ENCODE data around the gene TMEM8B.

TMEM8B gene

DNA sequence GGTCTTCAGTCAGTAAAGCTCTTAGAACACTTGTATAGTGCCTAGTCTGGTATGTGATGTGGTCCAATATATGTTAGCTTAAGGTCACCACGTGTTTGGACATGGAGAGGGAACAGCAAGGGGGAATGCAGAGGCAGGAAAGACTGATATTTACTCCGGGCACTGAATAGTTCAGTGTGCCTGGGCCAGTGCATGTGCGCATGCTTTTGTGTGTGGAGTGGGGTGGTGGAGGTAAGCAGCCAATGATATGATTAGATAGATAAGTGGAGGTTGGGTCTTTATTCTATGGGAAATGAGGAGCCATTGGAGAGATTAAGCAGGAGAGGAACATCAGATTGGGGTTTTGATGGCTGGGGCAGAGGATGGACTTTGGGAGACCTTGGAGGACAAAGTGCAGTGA lies 27.2 kb downstream of the TMEM8B start:
- H3K79me2 ChIP-seq (ENCODE audit: control insufficient read depth, insufficient read depth, low read length, poor library complexity): no peaks in the 10 kb centered on the region
- H2BK120ac ChIP-seq (ENCODE audit: insufficient read depth, low read length, poor library complexity): no peak overlapping the region
- no peak overlapping the region for H3K4me2 ChIP-seq (ENCODE audit: low read length)
- no peak overlapping the region for H3K18ac ChIP-seq (ENCODE audit: low read length)
- no peak overlapping the region for H2AK5ac ChIP-seq (ENCODE audit: low read length)
- no peak overlapping the region for H3K27ac ChIP-seq (ENCODE audit: low read depth, low read length)
- no peak overlapping the region for H2BK12ac ChIP-seq (ENCODE audit: low read length)
- no peak overlapping the region for H4K91ac ChIP-seq (ENCODE audit: low read depth, low read length)
- no peaks in the 10 kb centered on the region for H3K27me3 ChIP-seq (ENCODE audit: insufficient read depth, low read length)
- no peak overlapping the region for H2BK5ac ChIP-seq (ENCODE audit: low read depth, low read length, poor library complexity)
- no peaks in the 10 kb centered on the region for H3K79me1 ChIP-seq (ENCODE audit: low read length)
- no peaks in the 10 kb centered on the region for H3K4me1 ChIP-seq (ENCODE audit: control insufficient read depth in 1 of 2, insufficient read depth in 2 of 2, low read length in 2 of 2)
- no CpG with 5 or more reads among the region's 3 CpGs for WGBS (ENCODE audit: extremely low coverage, insufficient coverage, insufficient read length)
- H3K14ac ChIP-seq (ENCODE audit: low read length): no peak overlapping the region
- no peak overlapping the region for H4K12ac ChIP-seq (ENCODE audit: low read depth, low read length)
- H3K4ac ChIP-seq (ENCODE audit: low read depth, low read length): no peak overlapping the region
- no peak overlapping the region for H3K4me3 ChIP-seq (ENCODE audit: low read depth, low read length)
- no peaks in the 10 kb centered on the region for H3K36me3 ChIP-seq (ENCODE audit: control insufficient read depth in 1 of 2, insufficient read depth in 2 of 2, low read length in 2 of 2)
- H3K23ac ChIP-seq (ENCODE audit: low read length): no peak overlapping the region
- no peak for DNase-seq
- no peak overlapping the region for H4K8ac ChIP-seq (ENCODE audit: low read depth, low read length)
- H3K9me3 ChIP-seq (ENCODE audit: insufficient read depth, low read depth, low read length): peaks cover under 1% of the 10 kb centered on the region
- no peak overlapping the region for H2AFZ ChIP-seq (ENCODE audit: insufficient read depth, low read length, poor library complexity)
- no peak overlapping the region for H3K9ac ChIP-seq (ENCODE audit: low read length)

DNA sequence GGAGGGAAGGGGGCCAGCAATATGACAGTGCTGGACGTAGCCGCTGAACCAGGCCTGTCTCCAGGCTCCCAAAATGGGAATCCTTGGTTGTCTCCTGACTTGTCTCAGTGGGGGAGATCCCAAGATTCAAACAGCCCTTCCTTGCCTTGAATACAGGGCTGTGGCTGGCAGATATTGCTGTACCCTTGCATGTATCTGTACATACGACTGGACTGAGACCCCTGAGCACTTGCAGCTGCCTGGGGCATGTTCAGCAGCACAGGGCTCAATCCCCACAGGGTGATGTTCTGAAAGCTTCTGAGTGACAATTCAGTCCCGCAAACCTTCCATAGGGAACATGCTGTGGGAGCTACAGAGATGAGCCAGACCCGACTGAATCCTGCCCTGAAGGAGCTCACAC lies 27.9 kb downstream of the TMEM8B start:
- H4K12ac ChIP-seq (ENCODE audit: low read depth, low read length): no peak overlapping the region

DNA sequence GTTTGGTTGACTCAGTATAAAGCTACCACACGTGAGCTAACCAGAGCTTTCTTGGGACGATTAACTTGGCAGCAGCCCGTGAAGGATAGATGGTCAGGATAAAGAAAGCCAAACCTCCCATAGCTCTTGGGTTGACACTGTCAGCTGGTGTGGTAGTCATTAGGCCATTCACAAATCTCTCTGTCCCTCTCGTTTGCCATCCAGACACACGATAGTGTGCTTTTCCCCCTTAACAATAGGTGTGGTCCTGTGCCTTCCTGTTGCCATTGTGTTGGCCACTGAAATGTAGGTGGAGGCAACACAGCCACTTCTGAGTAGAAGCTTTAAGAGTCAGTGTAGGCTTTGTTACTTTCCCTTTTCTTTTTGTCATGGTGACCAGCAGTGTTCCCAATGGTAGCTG lies 29.4 kb downstream of the TMEM8B start:
- H3K9ac ChIP-seq (ENCODE audit: low read length): no peak overlapping the region
- no peaks in the 10 kb centered on the region for H3K4me1 ChIP-seq (ENCODE audit: control insufficient read depth in 1 of 2, insufficient read depth in 2 of 2, low read length in 2 of 2)
- no peak overlapping the region for H2BK120ac ChIP-seq (ENCODE audit: insufficient read depth, low read length, poor library complexity)
- no peak overlapping the region for H2BK12ac ChIP-seq (ENCODE audit: low read length)
- H2AK5ac ChIP-seq (ENCODE audit: low read length): no peak overlapping the region
- DNase-seq: no peak
- WGBS (ENCODE audit: extremely low coverage, insufficient coverage, insufficient read length): no CpG with 5 or more reads among the region's 5 CpGs
- H2BK5ac ChIP-seq (ENCODE audit: low read depth, low read length, poor library complexity): no peak overlapping the region
- no peaks in the 10 kb centered on the region for H3K36me3 ChIP-seq (ENCODE audit: control insufficient read depth in 1 of 2, insufficient read depth in 2 of 2, low read length in 2 of 2)
- H3K79me1 ChIP-seq (ENCODE audit: low read length): no peaks in the 10 kb centered on the region
- no peak overlapping the region for H3K4me3 ChIP-seq (ENCODE audit: low read depth, low read length)
- no peak overlapping the region for H4K91ac ChIP-seq (ENCODE audit: low read depth, low read length)
- H3K27me3 ChIP-seq (ENCODE audit: insufficient read depth, low read length): no peaks in the 10 kb centered on the region
- H3K18ac ChIP-seq (ENCODE audit: low read length): no peak overlapping the region
- no peaks in the 10 kb centered on the region for H3K79me2 ChIP-seq (ENCODE audit: control insufficient read depth, insufficient read depth, low read length, poor library complexity)
- H3K4ac ChIP-seq (ENCODE audit: low read depth, low read length): no peak overlapping the region
- H4K12ac ChIP-seq (ENCODE audit: low read depth, low read length): no peak overlapping the region
- H3K27ac ChIP-seq (ENCODE audit: low read depth, low read length): no peak overlapping the region
- peaks cover 2% of the 10 kb centered on the region for H3K9me3 ChIP-seq (ENCODE audit: insufficient read depth, low read depth, low read length)
- no peak overlapping the region for H4K8ac ChIP-seq (ENCODE audit: low read depth, low read length)
- no peak overlapping the region for H3K23ac ChIP-seq (ENCODE audit: low read length)
- no peak overlapping the region for H3K4me2 ChIP-seq (ENCODE audit: low read length)
- H3K14ac ChIP-seq (ENCODE audit: low read length): no peak overlapping the region
- H2AFZ ChIP-seq (ENCODE audit: insufficient read depth, low read length, poor library complexity): no peak overlapping the region

More for the DNA sequence above, 27.9 kb downstream of the TMEM8B start:
- Histone ChIP-seq H3K4me2 (ENCODE audit: low read length) (no peak overlapping the region), H3K4ac (ENCODE audit: low read depth, low read length) (no peak overlapping the region), H2AK5ac (ENCODE audit: low read length) (no peak overlapping the region), H2AFZ (ENCODE audit: insufficient read depth, low read length, poor library complexity) (no peak overlapping the region), H3K36me3 (ENCODE audit: control insufficient read depth in 1 of 2, insufficient read depth in 2 of 2, low read length in 2 of 2) (no peaks in the 10 kb centered on the region), H3K79me2 (ENCODE audit: control insufficient read depth, insufficient read depth, low read length, poor library complexity) (no peaks in the 10 kb centered on the region), H3K9me3 (ENCODE audit: insufficient read depth, low read depth, low read length) (peaks cover 2% of the 10 kb centered on the region), H3K23ac (ENCODE audit: low read length) (no peak overlapping the region), H4K8ac (ENCODE audit: low read depth, low read length) (no peak overlapping the region), H3K14ac (ENCODE audit: low read length) (no peak overlapping the region), H3K4me3 (ENCODE audit: low read depth, low read length) (no peak overlapping the region), H3K27me3 (ENCODE audit: insufficient read depth, low read length) (no peaks in the 10 kb centered on the region), H3K18ac (ENCODE audit: low read length) (no peak overlapping the region), H2BK120ac (ENCODE audit: insufficient read depth, low read length, poor library complexity) (no peak overlapping the region), H2BK5ac (ENCODE audit: low read depth, low read length, poor library complexity) (no peak overlapping the region), H2BK12ac (ENCODE audit: low read length) (no peak overlapping the region), H3K4me1 (ENCODE audit: control insufficient read depth in 1 of 2, insufficient read depth in 2 of 2, low read length in 2 of 2) (no peaks in the 10 kb centered on the region), H3K9ac (ENCODE audit: low read length) (no peak overlapping the region), H4K91ac (ENCODE audit: low read depth, low read length) (no peak overlapping the region), H3K27ac (ENCODE audit: low read depth, low read length) (no peak overlapping the region), H3K79me1 (ENCODE audit: low read length) (no peaks in the 10 kb centered on the region)
- WGBS (ENCODE audit: extremely low coverage, insufficient coverage, insufficient read length): no CpG with 5 or more reads among the region's 5 CpGs
- DNase-seq: no peak

GRCh38 chr9:35859310-35859989 lies 30.4 kb downstream of the TMEM8B start:
- Histone ChIP-seq H2AFZ (ENCODE audit: insufficient read depth, low read length, poor library complexity) (no peak overlapping the region), H3K4ac (ENCODE audit: low read depth, low read length) (no peak overlapping the region), H3K23ac (ENCODE audit: low read length) (no peak overlapping the region), H2BK5ac (ENCODE audit: low read depth, low read length, poor library complexity) (no peak overlapping the region), H3K4me3 (ENCODE audit: low read depth, low read length) (no peak overlapping the region), H3K36me3 (ENCODE audit: control insufficient read depth in 1 of 2, insufficient read depth in 2 of 2, low read length in 2 of 2) (no peaks in the 10 kb centered on the region), H2BK12ac (ENCODE audit: low read length) (no peak overlapping the region), H4K8ac (ENCODE audit: low read depth, low read length) (no peak overlapping the region), H3K14ac (ENCODE audit: low read length) (no peak overlapping the region), H4K12ac (ENCODE audit: low read depth, low read length) (no peak overlapping the region), H3K27ac (ENCODE audit: low read depth, low read length) (no peak overlapping the region), H3K9ac (ENCODE audit: low read length) (no peak overlapping the region), H3K79me2 (ENCODE audit: control insufficient read depth, insufficient read depth, low read length, poor library complexity) (no peaks in the 10 kb centered on the region), H3K4me1 (ENCODE audit: control insufficient read depth in 1 of 2, insufficient read depth in 2 of 2, low read length in 2 of 2) (no peaks in the 10 kb centered on the region), H4K91ac (ENCODE audit: low read depth, low read length) (no peak overlapping the region), H3K18ac (ENCODE audit: low read length) (no peak overlapping the region), H3K79me1 (ENCODE audit: low read length) (no peaks in the 10 kb centered on the region), H3K27me3 (ENCODE audit: insufficient read depth, low read length) (no peaks in the 10 kb centered on the region), H3K4me2 (ENCODE audit: low read length) (no peak overlapping the region), H2AK5ac (ENCODE audit: low read length) (no peak overlapping the region), H3K9me3 (ENCODE audit: insufficient read depth, low read depth, low read length) (peaks cover 2% of the 10 kb centered on the region), H2BK120ac (ENCODE audit: insufficient read depth, low read length, poor library complexity) (no peak overlapping the region)
- no CpG with 5 or more reads among the region's 16 CpGs for WGBS (ENCODE audit: extremely low coverage, insufficient coverage, insufficient read length)
- no peak for DNase-seq

Data from trophoblast cell (in vitro differentiated cells and primary cell).